ENCODE measurements around the gene SLCO3A1.
"Not testable (repeated sequence)": the region's sequence is repeated elsewhere in the genome, so short reads cannot be mapped to it uniquely, and the experiment has no call there.

SLCO3A1 gene

DNA sequence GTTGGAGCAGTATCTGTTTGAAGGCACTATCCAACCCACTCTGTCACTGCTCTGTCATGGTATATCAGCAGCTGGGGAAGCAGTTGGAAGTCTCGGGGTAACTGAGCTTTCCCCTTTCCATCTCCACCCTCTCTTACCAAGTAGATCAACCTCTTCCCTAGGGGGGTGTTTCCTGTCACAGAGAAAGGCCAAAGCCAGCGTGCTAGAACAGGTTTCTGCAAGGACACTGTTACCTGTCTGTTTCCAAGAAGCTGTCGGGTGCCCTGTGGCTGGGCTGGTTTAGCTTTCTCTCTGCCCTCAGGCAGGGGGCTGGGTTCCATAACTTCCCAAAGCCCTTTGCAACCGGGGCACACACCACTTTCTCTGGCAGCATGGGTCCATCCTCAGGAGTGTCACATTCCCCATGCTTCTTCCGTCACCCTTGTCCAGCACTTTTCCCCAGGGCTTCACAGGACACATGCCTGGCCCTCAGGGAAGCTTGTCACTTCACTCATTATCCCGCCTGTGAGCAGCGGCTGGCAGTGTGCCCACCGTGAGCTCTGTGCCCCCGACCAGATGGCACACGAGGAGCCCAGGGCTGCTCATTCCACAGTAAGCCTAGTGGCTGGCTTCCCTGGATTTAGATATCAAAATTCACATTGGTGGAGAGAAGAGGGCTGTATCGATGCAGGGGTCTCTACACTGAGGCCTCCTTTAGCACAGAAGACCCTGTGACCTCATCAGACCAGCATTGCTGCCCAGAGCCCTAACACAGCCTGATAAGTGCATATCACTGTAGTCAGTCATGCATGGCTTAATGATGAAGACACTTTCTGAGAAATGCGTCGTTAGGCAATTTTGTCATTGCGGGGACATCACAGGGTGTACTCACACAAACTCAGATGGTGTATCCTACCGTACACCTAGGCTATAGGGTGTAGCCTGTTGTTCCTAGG lies 205.8 kb downstream of the SLCO3A1 start:
- no peaks in the 10 kb centered on the region for H3K36me3 ChIP-seq
- peak; percentile 58 for DNase-seq
- peaks cover 12% of the 10 kb centered on the region for H3K4me1 ChIP-seq
- no peaks in the 10 kb centered on the region for H3K9me3 ChIP-seq
- H3K27me3 ChIP-seq: no peaks in the 10 kb centered on the region; the same call in 1 of the 2 replicates
- TF ChIP-seq, protein P1, sequence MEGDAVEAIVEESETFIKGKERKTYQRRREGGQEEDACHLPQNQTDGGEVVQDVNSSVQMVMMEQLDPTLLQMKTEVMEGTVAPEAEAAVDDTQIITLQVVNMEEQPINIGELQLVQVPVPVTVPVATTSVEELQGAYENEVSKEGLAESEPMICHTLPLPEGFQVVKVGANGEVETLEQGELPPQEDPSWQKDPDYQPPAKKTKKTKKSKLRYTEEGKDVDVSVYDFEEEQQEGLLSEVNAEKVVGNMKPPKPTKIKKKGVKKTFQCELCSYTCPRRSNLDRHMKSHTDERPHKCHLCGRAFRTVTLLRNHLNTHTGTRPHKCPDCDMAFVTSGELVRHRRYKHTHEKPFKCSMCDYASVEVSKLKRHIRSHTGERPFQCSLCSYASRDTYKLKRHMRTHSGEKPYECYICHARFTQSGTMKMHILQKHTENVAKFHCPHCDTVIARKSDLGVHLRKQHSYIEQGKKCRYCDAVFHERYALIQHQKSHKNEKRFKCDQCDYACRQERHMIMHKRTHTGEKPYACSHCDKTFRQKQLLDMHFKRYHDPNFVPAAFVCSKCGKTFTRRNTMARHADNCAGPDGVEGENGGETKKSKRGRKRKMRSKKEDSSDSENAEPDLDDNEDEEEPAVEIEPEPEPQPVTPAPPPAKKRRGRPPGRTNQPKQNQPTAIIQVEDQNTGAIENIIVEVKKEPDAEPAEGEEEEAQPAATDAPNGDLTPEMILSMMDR (IDR thresholded peaks at IDR 0.05; ENCODE audit: low read depth, low read length): no peak
- H3K4me3 ChIP-seq (ENCODE audit: low read depth, low read length): peak overlapping the region; percentile 11; the same call in 1 of the 2 replicates

DNA sequence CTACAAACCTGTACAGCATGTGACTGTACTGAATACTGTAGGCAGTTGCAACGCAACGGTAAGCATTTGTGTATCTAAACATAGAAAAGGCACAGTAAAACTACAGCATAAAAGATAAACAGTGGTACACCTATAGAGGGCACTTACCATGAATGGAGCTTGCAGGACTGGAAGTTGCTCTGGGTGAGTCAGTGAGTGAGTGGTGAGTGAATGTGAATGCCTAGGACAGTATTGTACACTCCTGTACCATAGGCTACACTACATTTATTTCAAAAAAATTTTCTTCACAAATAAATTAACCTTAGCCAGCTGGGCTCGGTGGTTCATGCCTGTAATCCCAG lies 206.4 kb downstream of the SLCO3A1 start:
- H3K27me3 ChIP-seq; H3K9me3 ChIP-seq; H3K36me3 ChIP-seq; DNase-seq; H3K4me3 ChIP-seq (ENCODE audit: low read depth, low read length): not testable (repeated sequence)
- H3K4me1 ChIP-seq: peaks cover 12% of the 10 kb centered on the region

DNA sequence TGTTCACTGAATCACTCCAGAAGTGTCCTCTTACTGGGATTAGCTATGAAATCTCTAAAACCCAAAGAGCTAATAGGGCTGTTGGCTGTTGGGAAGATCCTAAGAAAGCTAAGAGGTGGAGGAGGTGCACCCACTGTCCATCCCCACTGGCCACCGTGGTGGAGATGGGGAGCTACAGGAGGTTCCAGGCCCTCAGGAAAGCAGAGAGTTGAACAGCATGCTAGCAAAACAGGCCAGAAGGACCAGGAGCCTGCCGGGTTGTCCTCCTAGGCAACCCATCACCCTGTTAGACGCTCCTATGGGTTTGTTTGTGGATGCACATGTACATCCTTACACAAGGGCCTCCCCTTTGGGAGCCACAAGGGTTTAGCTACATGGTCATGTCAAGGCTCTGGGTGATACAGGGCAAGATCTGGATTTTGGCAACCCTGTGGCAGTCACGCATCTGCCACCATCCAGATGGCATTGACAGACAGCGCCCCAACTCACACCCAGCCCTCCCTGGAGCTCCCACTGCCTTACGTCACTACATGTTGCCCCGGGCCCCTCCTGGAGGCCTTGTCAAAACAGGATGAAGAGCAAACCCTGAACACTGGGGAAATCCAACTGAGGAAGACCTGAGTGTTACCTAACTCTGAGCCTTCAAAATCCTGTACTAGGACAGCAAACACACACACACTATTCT lies 208.1 kb downstream of the SLCO3A1 start:
- Histone ChIP-seq H3K4me3 (ENCODE audit: low read depth, low read length) (no peak overlapping the region), H3K9me3 (no peaks in the 10 kb centered on the region), H3K4me1 (peaks cover 12% of the 10 kb centered on the region), H3K36me3 (no peaks in the 10 kb centered on the region), H3K27me3 (no peaks in the 10 kb centered on the region; the same call in 1 of the 2 replicates)
- TF ChIP-seq, protein P1 (IDR thresholded peaks at IDR 0.05; ENCODE audit: low read depth, low read length): no peak
- no peak for DNase-seq

DNA sequence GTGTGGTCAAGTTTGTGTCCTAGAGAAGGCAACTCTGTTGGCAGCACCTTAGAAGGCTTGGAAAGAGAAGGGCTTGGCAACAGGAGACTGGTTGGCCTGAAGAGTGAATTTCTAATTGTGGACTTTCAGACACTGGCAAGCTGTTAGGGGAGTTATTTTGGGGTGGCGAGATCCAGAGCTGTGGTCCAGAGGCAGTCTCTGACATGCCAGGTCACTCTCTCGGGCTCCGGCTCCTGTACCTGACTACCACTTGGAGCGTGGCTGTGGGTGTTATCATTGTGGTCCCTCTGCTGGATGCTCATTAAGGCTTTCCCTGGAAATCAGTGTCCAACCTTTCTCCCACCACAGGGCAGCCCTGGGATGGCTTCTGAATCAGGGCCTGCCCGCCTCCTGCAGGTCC lies 209.0 kb downstream of the SLCO3A1 start:
- H3K27me3 ChIP-seq: no peaks in the 10 kb centered on the region; the same call in 1 of the 2 replicates
- H3K36me3 ChIP-seq: no peaks in the 10 kb centered on the region
- H3K4me1 ChIP-seq: peaks cover 12% of the 10 kb centered on the region
- no peaks in the 10 kb centered on the region for H3K9me3 ChIP-seq
- DNase-seq: no peak
- TF ChIP-seq, protein P1 (IDR thresholded peaks at IDR 0.05; ENCODE audit: low read depth, low read length): no peak
- no peak overlapping the region for H3K4me3 ChIP-seq (ENCODE audit: low read depth, low read length)

DNA sequence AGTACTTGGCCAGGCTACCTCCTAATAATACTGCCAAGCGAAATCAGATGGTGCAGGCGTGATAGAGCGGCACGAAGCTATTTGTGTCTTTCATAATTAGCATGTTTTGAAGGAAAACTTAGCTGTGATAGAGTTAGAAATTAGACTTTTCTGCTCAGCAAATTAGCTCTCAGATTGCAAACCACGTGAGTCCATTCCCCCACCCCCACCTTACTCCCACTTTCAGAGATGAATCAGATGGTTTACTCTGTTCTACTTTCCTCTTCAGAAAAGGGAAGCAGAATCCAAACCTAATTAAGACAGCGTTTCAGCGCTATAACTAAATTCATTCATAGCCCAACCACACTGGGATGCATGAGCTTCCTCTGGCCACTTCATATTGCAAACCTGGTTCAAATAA lies 214.6 kb downstream of the SLCO3A1 start:
- H3K9me3 ChIP-seq: no peaks in the 10 kb centered on the region
- DNase-seq: no peak
- TF ChIP-seq, protein P1 (IDR thresholded peaks at IDR 0.05; ENCODE audit: low read depth, low read length): no peak
- H3K36me3 ChIP-seq: no peaks in the 10 kb centered on the region
- peaks cover 15% of the 10 kb centered on the region for H3K4me1 ChIP-seq
- H3K27me3 ChIP-seq: no peaks in the 10 kb centered on the region
- H3K4me3 ChIP-seq (ENCODE audit: low read depth, low read length): no peak overlapping the region

DNA sequence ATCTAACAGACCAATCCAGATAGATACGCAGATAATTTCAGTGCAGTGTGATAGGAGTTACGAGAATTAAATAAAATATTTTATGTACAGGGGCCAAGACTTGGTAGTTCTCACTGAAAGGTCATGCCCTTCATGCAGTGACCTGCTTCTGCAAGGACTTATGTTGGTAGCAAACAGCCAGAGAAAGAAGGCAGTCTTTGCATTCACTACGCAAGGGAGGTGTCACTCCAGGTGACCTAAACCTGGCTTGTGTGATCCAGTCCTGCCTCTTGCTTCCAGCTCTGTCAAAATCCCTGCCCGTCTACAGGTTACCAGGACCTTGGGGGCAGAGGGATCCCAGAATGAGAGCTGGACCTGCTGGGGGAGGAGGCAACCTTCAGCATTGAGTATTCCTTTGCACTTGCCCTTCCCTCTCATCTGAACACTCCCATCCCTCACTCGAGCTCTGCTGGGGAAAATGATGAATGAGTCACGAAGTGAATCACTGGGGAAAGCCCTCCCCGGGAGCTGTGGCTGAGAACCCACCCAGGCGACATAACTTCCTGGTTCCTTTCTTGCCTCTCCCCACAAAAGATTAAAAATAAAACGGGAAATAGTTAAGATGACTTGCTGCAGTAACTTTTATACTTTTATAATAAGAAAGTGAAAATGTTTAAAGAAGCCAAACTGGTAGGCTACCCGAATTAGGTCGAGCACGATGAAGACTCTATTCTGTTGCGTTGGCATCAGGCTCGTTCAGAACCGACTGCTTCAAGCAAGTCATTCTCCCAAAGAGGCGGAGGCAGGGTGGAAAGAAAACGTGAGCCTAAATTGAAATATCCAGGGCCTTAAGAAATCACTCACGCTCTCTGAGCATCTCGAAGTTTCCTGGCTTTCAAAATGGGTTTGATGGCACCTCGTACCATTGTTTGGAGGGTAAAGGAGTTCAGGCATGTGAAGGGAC lies 216.1 kb downstream of the SLCO3A1 start:
- TF ChIP-seq, protein P1 (IDR thresholded peaks at IDR 0.05; ENCODE audit: low read depth, low read length): no peak
- Histone ChIP-seq H3K36me3 (no peaks in the 10 kb centered on the region), H3K4me3 (ENCODE audit: low read depth, low read length) (no peak overlapping the region)

DNA sequence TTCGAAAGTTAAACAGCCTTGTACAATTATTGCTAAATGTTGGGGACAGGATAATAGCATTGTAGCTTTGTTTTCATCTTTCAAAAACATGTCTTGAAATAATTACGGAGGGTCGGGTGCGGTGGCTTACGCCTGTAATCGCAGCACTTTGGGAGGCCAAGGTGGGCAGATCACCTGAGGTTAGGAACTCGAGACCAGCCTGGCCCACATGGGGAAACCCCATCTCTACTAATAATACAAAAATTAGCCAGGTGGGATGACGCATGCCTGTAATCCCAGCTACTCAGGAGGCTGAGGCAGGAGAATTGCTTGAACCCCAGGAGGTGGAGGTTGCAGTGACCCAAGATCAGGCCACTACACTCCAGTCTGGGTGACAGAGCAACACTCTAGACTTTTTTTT lies 216.7 kb downstream of the SLCO3A1 start:
- peaks cover 15% of the 10 kb centered on the region for H3K4me1 ChIP-seq
- not testable (repeated sequence) for H3K9me3 ChIP-seq; H3K4me3 ChIP-seq (ENCODE audit: low read depth, low read length); DNase-seq; H3K36me3 ChIP-seq; H3K27me3 ChIP-seq

More for the DNA sequence above, 216.1 kb downstream of the SLCO3A1 start:
- Histone ChIP-seq H3K27me3 (no peaks in the 10 kb centered on the region), H3K4me1 (peaks cover 15% of the 10 kb centered on the region), H3K9me3 (no peaks in the 10 kb centered on the region)
- DNase-seq: no peak
